ENCODE results near the gene CDKL2.

The CDKL2 gene

GRCh38 chr4:75659512-75660031, 29.2 kb upstream of the CDKL2 start:
- TF ChIP-seq CTCF (IDR thresholded peaks at IDR 0.05; ENCODE audit: low read depth, low read length): no peak
- DNase-seq (ENCODE audit: low read depth in 2 of 2): no peak
- H3K4me3 ChIP-seq (replicated peaks in 1 of 2; ENCODE audit: low read depth in 2 of 2, low read length in 2 of 2): no peak overlapping the region

DNA sequence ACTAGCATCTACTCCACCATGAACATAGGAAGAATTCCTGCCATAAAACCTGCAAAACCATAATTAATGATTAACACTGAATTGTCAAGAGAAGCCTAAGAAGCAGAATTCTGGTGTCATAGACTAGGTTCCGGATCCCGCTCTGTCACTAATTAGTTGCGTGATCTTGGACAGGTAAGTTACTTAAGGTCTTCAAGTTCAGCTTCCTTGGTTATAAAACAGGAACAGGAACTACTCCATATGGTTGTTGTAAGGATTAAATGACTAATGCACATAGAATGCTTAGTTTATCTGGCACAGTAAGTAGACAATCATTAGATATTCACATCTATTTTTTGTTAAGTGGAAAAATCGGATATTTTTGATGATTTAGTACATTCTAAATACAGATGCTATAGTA, 28.5 kb upstream of the CDKL2 start:
- TF ChIP-seq CTCF (IDR thresholded peaks at IDR 0.05; ENCODE audit: low read depth, low read length): no peak
- DNase-seq (ENCODE audit: low read depth in 2 of 2): peak; percentile 29 to 52
- H3K4me3 ChIP-seq (replicated peaks in 1 of 2; ENCODE audit: low read depth in 2 of 2, low read length in 2 of 2): no peak overlapping the region

GRCh38 chr4:75655562-75655961, 25.2 kb upstream of the CDKL2 start:
- no peak overlapping the region for H3K4me3 ChIP-seq (replicated peaks in 1 of 2; ENCODE audit: low read depth in 2 of 2, low read length in 2 of 2)
- no peak for TF ChIP-seq CTCF (IDR thresholded peaks at IDR 0.05; ENCODE audit: low read depth, low read length)
- DNase-seq (ENCODE audit: low read depth in 2 of 2): no peak

DNA sequence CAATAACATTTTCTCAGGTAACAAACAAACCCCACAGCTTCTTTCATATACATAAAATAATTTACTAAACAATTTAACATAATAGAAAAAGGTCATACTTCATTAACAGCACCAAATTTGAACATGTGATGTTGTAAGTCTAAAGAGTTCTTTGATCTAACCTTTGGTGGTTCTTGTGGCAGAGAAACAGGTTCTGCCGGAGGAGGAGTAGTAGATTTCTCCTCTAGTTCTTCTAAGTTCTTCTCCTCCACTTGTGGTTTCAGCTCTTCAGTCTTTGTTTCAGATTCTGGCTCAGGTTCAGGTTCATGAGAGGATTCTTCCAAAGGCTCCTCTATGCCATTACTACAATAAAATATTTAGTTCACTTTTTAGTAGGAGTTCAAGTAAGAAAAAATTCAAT, 24.6 kb upstream of the CDKL2 start:
- H3K4me3 ChIP-seq (replicated peaks in 1 of 2; ENCODE audit: low read depth in 2 of 2, low read length in 2 of 2): no peak overlapping the region
- no peak for TF ChIP-seq CTCF (IDR thresholded peaks at IDR 0.05; ENCODE audit: low read depth, low read length)
- DNase-seq (ENCODE audit: low read depth in 2 of 2): no peak

- TF ChIP-seq CTCF (IDR thresholded peaks at IDR 0.05; ENCODE audit: low read depth, low read length): peak; percentile 51
- H3K4me3 ChIP-seq (replicated peaks in 1 of 2; ENCODE audit: low read depth in 2 of 2, low read length in 2 of 2): no peak overlapping the region
- peak; percentile 56 to 64 for DNase-seq (ENCODE audit: low read depth in 2 of 2)
Measured at GRCh38 chr4:75653845-75654503, 23.6 kb upstream of the CDKL2 start.

DNA sequence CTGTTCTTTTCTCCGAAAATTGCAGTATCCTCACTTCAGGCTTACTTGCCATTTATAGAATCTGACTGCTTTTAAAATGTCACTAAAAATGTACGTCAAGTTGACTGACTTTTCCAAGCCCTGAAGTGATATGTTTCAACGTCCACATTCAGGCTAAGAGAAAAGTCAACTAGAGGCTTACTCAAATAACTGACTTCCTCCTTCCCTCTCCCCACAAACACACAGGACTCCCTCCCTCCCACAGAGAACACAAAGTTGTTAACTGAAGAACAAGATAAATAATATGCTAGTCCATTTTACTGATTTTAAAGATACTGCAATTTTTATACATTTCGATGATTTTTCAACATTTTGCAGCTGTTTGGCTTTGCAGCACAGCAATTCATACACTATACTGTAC, 13.8 kb upstream of the CDKL2 start:
- no peak overlapping the region for H3K4me3 ChIP-seq (replicated peaks in 1 of 2; ENCODE audit: low read depth in 2 of 2, low read length in 2 of 2)
- DNase-seq (ENCODE audit: low read depth in 2 of 2): no peak
- TF ChIP-seq CTCF (IDR thresholded peaks at IDR 0.05; ENCODE audit: low read depth, low read length): no peak

GRCh38 chr4:75643651-75644050, 13.3 kb upstream of the CDKL2 start:
- TF ChIP-seq CTCF (IDR thresholded peaks at IDR 0.05; ENCODE audit: low read depth, low read length): no peak
- no peak for DNase-seq (ENCODE audit: low read depth in 2 of 2)
- H3K4me3 ChIP-seq (replicated peaks in 1 of 2; ENCODE audit: low read depth in 2 of 2, low read length in 2 of 2): no peak overlapping the region
